ENCODE results near the gene DDX42. TPM values are rescaled to one million over a fixed set of nuclear protein-coding genes. Genes with fewer than 3 reads are reported as not detected.

DDX42 gene
- total and polyA plus RNA-seq, 2 donors from 2014 or later, result 38.6 to 104 TPM

DNA sequence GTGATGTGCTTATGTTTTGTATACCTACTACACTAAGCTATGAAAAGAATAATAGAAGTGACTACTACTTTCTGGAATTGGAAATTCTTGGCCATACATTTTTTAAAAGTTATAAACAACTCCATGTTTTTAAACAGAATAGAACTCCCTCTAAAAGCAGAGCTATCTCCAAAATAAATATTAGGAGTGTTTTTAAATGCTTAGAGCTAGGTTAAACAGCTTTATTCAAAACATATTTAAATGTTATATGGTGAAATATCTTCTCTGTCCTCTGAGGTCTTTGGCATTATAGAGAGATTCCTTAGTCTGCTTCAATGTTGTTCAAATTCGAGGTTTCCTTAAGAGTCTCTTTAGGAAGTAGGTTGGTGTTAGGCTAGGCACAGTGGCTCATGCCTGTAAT is 30.4 kb downstream of the DDX42 start:
- Histone ChIP-seq H3K27ac (ENCODE audit: low read depth in 2 of 2, low read length in 2 of 2) (no peak overlapping the region), H3K9ac (ENCODE audit: low read length in 3 of 3) (no peak overlapping the region), H3K9me3 (ENCODE audit: control insufficient read depth in 2 of 3, insufficient read depth in 1 of 3, low read length in 3 of 3) (no peaks in the 10 kb centered on the region), H3K4me1 (ENCODE audit: control insufficient read depth in 2 of 3, insufficient read depth in 2 of 3, low read depth in 1 of 3, low read length in 3 of 3) (no peaks in the 10 kb centered on the region), H3K36me3 (ENCODE audit: control insufficient read depth in 2 of 3, insufficient read depth in 3 of 3, low read length in 3 of 3) (peaks cover 2 to 71% (median 27%) of the 10 kb centered on the region in 3 donors), H3K4me3 (ENCODE audit: low read length in 3 of 3) (no peak overlapping the region), H3K27me3 (ENCODE audit: control insufficient read depth, insufficient read depth, low read length) (no peaks in the 10 kb centered on the region)
- intact Hi-C loops (cut with DNase I), result no loop called here
- no peak for FAIRE-seq
- TF ChIP-seq, protein P1, sequence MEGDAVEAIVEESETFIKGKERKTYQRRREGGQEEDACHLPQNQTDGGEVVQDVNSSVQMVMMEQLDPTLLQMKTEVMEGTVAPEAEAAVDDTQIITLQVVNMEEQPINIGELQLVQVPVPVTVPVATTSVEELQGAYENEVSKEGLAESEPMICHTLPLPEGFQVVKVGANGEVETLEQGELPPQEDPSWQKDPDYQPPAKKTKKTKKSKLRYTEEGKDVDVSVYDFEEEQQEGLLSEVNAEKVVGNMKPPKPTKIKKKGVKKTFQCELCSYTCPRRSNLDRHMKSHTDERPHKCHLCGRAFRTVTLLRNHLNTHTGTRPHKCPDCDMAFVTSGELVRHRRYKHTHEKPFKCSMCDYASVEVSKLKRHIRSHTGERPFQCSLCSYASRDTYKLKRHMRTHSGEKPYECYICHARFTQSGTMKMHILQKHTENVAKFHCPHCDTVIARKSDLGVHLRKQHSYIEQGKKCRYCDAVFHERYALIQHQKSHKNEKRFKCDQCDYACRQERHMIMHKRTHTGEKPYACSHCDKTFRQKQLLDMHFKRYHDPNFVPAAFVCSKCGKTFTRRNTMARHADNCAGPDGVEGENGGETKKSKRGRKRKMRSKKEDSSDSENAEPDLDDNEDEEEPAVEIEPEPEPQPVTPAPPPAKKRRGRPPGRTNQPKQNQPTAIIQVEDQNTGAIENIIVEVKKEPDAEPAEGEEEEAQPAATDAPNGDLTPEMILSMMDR (IDR thresholded peaks at IDR 0.05; ENCODE audit: borderline replicate concordance, extremely low read depth, insufficient read depth), result no peak
- DNase-seq, result no peak

DNA sequence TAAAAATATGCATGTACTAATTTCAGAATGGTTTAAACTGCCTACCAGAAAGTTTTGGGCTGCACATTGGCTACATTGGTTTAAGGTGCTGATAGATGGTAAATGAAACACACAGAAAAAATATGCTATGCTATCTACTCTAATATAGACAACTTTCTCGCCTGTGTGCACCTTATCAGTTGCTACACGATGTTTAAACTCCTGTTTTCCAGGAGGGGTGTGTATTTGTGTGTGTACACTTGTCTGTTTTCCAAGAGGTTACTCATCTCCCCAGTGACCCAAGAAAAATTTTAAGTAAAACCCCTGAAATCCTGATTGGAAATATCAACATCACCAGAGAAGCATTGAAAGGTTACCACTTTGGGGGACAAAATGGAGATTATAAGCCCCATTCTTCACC is 31.6 kb downstream of the DDX42 start:
- H3K9ac ChIP-seq (ENCODE audit: low read length in 3 of 3), result no peak overlapping the region
- TF ChIP-seq, protein P1 (IDR thresholded peaks at IDR 0.05; ENCODE audit: borderline replicate concordance, extremely low read depth, insufficient read depth), result no peak
- FAIRE-seq, result no peak
- H3K9me3 ChIP-seq (ENCODE audit: control insufficient read depth in 2 of 3, insufficient read depth in 1 of 3, low read length in 3 of 3), result no peaks in the 10 kb centered on the region
- H3K4me1 ChIP-seq (ENCODE audit: control insufficient read depth in 2 of 3, insufficient read depth in 2 of 3, low read depth in 1 of 3, low read length in 3 of 3), result no peaks in the 10 kb centered on the region
- intact Hi-C loops (cut with DNase I), result no loop called here
- H3K36me3 ChIP-seq (ENCODE audit: control insufficient read depth in 2 of 3, insufficient read depth in 3 of 3, low read length in 3 of 3), result peaks cover 5 to 71% (median 23%) of the 10 kb centered on the region in 3 donors
- DNase-seq, result no peak
- H3K27ac ChIP-seq (ENCODE audit: low read depth in 2 of 2, low read length in 2 of 2), result no peak overlapping the region
- no peak overlapping the region for H3K4me3 ChIP-seq (ENCODE audit: low read length in 3 of 3)
- no peaks in the 10 kb centered on the region for H3K27me3 ChIP-seq (ENCODE audit: control insufficient read depth, insufficient read depth, low read length)

DNA sequence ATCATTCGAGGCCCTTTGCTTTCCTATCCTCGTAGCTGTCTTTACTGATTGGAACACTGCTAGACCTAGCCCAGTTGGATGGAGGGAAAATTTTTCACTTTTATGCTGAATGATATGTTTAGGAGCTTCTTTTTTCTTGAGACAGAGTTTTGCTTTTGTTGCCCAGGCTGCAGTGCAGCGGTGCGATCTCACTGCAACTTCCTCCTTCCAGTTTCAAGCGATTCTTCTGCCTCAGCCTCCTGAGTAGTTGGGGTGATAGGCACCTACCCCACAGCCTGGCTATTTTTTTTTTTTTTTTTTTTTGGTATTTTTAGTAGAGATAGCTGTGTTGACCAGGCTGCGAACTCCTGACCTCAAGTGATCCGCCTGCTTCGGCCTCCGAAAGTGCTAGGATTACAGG is 36.0 kb downstream of the DDX42 start:
- no peak overlapping the region for H3K4me3 ChIP-seq (ENCODE audit: low read length in 3 of 3)
- no peak for FAIRE-seq
- no peaks in the 10 kb centered on the region for H3K9me3 ChIP-seq (ENCODE audit: control insufficient read depth in 2 of 3, insufficient read depth in 1 of 3, low read length in 3 of 3)
- H3K4me1 ChIP-seq (ENCODE audit: control insufficient read depth in 2 of 3, insufficient read depth in 2 of 3, low read depth in 1 of 3, low read length in 3 of 3), result peaks cover 0 to 4% (median 2%) of the 10 kb centered on the region in 3 donors
- intact Hi-C loops (cut with DNase I), result no loop called here
- H3K27ac ChIP-seq (ENCODE audit: low read depth in 2 of 2, low read length in 2 of 2), result no peak overlapping the region
- no peak for DNase-seq
- no peaks in the 10 kb centered on the region for H3K27me3 ChIP-seq (ENCODE audit: control insufficient read depth, insufficient read depth, low read length)
- no peak overlapping the region for H3K9ac ChIP-seq (ENCODE audit: low read length in 3 of 3)
- peaks cover 17 to 81% (median 39%) of the 10 kb centered on the region in 3 donors for H3K36me3 ChIP-seq (ENCODE audit: control insufficient read depth in 2 of 3, insufficient read depth in 3 of 3, low read length in 3 of 3)
- TF ChIP-seq, protein P1 (IDR thresholded peaks at IDR 0.05; ENCODE audit: borderline replicate concordance, extremely low read depth, insufficient read depth), result no peak

DNA sequence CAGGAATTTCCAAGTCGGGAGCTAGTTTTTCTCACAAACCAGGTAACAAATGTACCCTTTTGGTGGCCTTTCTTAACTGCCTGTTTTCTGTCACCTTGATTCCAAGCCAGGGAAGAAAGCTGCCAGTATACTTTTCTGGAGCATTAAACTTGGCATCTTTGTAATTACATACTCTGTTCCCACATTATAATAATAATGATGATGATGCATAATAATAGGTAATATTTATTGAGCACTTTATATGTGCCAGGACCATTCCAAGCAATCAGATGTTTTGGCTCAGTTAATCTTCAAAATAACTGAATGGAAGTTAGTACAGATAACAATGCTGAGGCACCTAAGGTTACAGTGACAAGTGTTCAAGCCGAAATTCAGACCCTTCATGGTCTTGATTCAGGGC is 42.2 kb downstream of the DDX42 start:
- no peak overlapping the region for H3K4me3 ChIP-seq (ENCODE audit: low read length in 3 of 3)
- TF ChIP-seq, protein P1 (IDR thresholded peaks at IDR 0.05; ENCODE audit: borderline replicate concordance, extremely low read depth, insufficient read depth), result no peak
- DNase-seq, result no peak
- H3K4me1 ChIP-seq (ENCODE audit: control insufficient read depth in 2 of 3, insufficient read depth in 2 of 3, low read depth in 1 of 3, low read length in 3 of 3), result peaks cover 0 to 15% (median 12%) of the 10 kb centered on the region in 3 donors
- H3K9me3 ChIP-seq (ENCODE audit: control insufficient read depth in 2 of 3, insufficient read depth in 1 of 3, low read length in 3 of 3), result no peaks in the 10 kb centered on the region
- FAIRE-seq, result no peak
- H3K27me3 ChIP-seq (ENCODE audit: control insufficient read depth, insufficient read depth, low read length), result no peaks in the 10 kb centered on the region
- peaks cover 27 to 76% (median 65%) of the 10 kb centered on the region in 3 donors for H3K36me3 ChIP-seq (ENCODE audit: control insufficient read depth in 2 of 3, insufficient read depth in 3 of 3, low read length in 3 of 3)
- no peak overlapping the region for H3K9ac ChIP-seq (ENCODE audit: low read length in 3 of 3)
- H3K27ac ChIP-seq (ENCODE audit: low read depth in 2 of 2, low read length in 2 of 2), result no peak overlapping the region
- intact Hi-C loops (cut with DNase I), result no loop called here

Data from kidney (tissue), 14 donors.